ENCODE measurements around the gene ITGB1BP2. TPM values are rescaled to one million over a fixed set of nuclear protein-coding genes. Genes with fewer than 3 reads are reported as not detected.

The ITGB1BP2 gene
- total and polyA plus RNA-seq, 2 of the 13 experiments (the other 11 are each of a cell fraction or from before 2014, with no cell fraction given): 0.90 to 2.2 TPM

DNA sequence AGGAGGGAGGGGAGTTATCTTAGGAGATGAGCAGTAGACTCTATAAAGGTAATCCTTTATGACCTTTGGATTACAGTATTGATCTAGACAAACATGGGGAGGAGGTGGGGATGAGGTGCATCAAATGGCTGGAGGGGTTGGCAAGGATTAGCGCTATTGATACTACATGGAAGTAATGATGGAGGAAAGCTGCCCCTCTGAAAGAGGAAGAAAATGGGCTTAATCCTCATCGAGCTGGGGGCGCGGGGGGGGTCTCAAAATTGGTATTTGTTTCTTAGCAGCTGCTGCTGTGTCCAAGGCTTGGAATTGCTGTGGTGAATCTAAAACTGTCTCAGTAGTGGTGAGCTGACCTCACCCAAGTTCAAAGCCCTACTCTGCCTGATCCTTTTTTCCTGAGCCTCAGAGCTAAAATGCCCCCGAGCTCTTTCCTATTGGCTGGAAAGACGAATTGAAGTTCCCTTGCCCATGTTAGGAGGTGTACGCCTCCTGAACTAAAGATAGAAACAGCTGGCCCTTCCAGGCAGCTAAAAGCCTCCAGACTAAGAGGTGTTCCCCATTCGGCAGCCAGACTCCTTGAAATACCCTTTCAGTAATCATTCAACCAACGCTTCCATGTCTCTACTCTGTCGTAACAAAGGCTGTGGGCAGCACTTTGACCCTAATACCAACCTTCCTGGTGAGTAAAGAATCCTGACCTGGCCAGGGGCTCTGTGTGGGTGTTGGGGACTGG, at the start of gene ITGB1BP2 (continued):
- no peak for TF ChIP-seq PLRG1 (conservative IDR thresholded peaks at IDR 0.05)
- TF ChIP-seq, protein P1, sequence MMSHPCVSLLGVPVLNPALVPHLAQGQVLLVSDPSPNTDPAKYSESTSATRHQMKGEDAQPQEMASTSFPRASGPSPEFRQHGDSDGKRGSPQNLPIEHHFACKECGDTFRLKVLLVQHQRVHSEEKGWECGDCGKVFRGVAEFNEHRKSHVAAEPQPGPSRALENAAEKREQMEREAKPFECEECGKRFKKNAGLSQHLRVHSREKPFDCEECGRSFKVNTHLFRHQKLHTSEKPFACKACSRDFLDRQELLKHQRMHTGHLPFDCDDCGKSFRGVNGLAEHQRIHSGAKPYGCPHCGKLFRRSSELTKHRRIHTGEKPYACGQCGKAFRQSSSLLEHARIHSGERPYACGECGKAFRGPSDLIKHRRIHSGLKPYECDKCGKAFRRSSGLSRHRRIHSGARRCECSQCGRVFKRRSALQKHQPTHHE (CRISPR knock-in tag; IDR thresholded peaks at IDR 0.05; ENCODE audit: borderline replicate concordance): no peak
- no peak for TF ChIP-seq TCF7L2 (IDR thresholded peaks at IDR 0.05; ENCODE audit: low read depth, low read length)
- TF ChIP-seq, protein P2, sequence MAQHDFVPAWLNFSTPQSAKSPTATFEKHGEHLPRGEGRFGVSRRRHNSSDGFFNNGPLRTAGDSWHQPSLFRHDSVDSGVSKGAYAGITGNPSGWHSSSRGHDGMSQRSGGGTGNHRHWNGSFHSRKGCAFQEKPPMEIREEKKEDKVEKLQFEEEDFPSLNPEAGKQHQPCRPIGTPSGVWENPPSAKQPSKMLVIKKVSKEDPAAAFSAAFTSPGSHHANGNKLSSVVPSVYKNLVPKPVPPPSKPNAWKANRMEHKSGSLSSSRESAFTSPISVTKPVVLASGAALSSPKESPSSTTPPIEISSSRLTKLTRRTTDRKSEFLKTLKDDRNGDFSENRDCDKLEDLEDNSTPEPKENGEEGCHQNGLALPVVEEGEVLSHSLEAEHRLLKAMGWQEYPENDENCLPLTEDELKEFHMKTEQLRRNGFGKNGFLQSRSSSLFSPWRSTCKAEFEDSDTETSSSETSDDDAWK (CRISPR knock-in tag; IDR thresholded peaks at IDR 0.05): no peak
- no peak for TF ChIP-seq MAFF (IDR thresholded peaks at IDR 0.05; ENCODE audit: low read depth, low read length)
- TF ChIP-seq ZNF550 (CRISPR knock-in tag; IDR thresholded peaks at IDR 0.05; ENCODE audit: borderline replicate concordance): no peak
- TF ChIP-seq HNF4G (IDR thresholded peaks at IDR 0.05; ENCODE audit: borderline replicate concordance, low read depth, low read length): peak; percentile 61; the same call in 1 of the 2 replicates
- no peak for TF ChIP-seq HNF4G (CRISPR knock-in tag; IDR thresholded peaks at IDR 0.05; ENCODE audit: borderline replicate concordance, low read depth)
- TF ChIP-seq ZNF83 (CRISPR knock-in tag; IDR thresholded peaks at IDR 0.05; ENCODE audit: borderline replicate concordance): no peak
- peak; percentile 52; the same call in 1 of the 2 replicates for TF ChIP-seq SRF (IDR thresholded peaks at IDR 0.05; ENCODE audit: low read depth, low read length)
- TF ChIP-seq ARID2 (CRISPR knock-in tag; IDR thresholded peaks at IDR 0.05; ENCODE audit: borderline replicate concordance): no peak
- TF ChIP-seq, protein P3, sequence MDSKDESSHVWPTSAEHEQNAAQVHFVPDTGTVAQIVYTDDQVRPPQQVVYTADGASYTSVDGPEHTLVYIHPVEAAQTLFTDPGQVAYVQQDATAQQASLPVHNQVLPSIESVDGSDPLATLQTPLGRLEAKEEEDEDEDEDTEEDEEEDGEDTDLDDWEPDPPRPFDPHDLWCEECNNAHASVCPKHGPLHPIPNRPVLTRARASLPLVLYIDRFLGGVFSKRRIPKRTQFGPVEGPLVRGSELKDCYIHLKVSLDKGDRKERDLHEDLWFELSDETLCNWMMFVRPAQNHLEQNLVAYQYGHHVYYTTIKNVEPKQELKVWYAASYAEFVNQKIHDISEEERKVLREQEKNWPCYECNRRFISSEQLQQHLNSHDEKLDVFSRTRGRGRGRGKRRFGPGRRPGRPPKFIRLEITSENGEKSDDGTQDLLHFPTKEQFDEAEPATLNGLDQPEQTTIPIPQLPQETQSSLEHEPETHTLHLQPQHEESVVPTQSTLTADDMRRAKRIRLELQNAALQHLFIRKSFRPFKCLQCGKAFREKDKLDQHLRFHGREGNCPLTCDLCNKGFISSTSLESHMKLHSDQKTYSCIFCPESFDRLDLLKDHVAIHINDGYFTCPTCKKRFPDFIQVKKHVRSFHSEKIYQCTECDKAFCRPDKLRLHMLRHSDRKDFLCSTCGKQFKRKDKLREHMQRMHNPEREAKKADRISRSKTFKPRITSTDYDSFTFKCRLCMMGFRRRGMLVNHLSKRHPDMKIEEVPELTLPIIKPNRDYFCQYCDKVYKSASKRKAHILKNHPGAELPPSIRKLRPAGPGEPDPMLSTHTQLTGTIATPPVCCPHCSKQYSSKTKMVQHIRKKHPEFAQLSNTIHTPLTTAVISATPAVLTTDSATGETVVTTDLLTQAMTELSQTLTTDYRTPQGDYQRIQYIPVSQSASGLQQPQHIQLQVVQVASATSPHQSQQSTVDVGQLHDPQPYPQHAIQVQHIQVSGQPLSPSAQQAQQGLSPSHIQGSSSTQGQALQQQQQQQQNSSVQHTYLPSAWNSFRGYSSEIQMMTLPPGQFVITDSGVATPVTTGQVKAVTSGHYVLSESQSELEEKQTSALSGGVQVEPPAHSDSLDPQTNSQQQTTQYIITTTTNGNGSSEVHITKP (CRISPR knock-in tag; IDR thresholded peaks at IDR 0.05; ENCODE audit: low read depth): no peak
- TF ChIP-seq RBM22 (optimal IDR thresholded peaks at IDR 0.05; ENCODE audit: low read length): peak; percentile 96
- TF ChIP-seq PAF1 (CRISPR knock-in tag; IDR thresholded peaks at IDR 0.05): 0 out of 2 replicates have a peak, but pooled peaks have one; percentile 31
- no peak for TF ChIP-seq FOXJ3 (CRISPR knock-in tag; IDR thresholded peaks at IDR 0.05; ENCODE audit: borderline replicate concordance)
- no peak for TF ChIP-seq SCMH1 (CRISPR knock-in tag; IDR thresholded peaks at IDR 0.05; ENCODE audit: borderline replicate concordance)
- TF ChIP-seq, protein P4, sequence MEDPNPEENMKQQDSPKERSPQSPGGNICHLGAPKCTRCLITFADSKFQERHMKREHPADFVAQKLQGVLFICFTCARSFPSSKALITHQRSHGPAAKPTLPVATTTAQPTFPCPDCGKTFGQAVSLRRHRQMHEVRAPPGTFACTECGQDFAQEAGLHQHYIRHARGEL (CRISPR knock-in tag; IDR thresholded peaks at IDR 0.05): no peak
- TF ChIP-seq ZNF569 (CRISPR knock-in tag; IDR thresholded peaks at IDR 0.05; ENCODE audit: borderline replicate concordance): no peak
- TF ChIP-seq HNF4A (CRISPR knock-in tag; IDR thresholded peaks at IDR 0.05): peak; percentile 44; the same call in 1 of the 2 replicates
- TF ChIP-seq HNRNPK (IDR thresholded peaks at IDR 0.05; ENCODE audit: low read depth, low read length, poor library complexity, severe bottlenecking): no peak
- TF ChIP-seq ZNF24 (IDR thresholded peaks at IDR 0.05): 0 out of 2 replicates have a peak, but pooled peaks have one; percentile 54
